Loucy (cell line): ENCODE results near the gene LRRC43.

ENCODE experiments used
- EZH2phosphoT487 ChIP-seq: fragments of 200-600 bp; IDR thresholded peaks from 2 replicates; pipeline ENCODE4 v1.6.1; 2018; ENCODE audit warnings: antibody characterized with exemption, mild to moderate bottlenecking, moderate library complexity, borderline replicate concordance
- TF ChIP-seq, protein P1 (sequence below): fragments of 200-600 bp; sonication (generic); conservative IDR thresholded peaks from 2 replicates; pipeline ENCODE4 v1.5.1; 2014; ENCODE audit warnings: mild to moderate bottlenecking, antibody characterized with exemption, low read length

GRCh38 chr12:122148657-122149056, 34.3 kb upstream of the LRRC43 start:
- TF ChIP-seq, protein P1, sequence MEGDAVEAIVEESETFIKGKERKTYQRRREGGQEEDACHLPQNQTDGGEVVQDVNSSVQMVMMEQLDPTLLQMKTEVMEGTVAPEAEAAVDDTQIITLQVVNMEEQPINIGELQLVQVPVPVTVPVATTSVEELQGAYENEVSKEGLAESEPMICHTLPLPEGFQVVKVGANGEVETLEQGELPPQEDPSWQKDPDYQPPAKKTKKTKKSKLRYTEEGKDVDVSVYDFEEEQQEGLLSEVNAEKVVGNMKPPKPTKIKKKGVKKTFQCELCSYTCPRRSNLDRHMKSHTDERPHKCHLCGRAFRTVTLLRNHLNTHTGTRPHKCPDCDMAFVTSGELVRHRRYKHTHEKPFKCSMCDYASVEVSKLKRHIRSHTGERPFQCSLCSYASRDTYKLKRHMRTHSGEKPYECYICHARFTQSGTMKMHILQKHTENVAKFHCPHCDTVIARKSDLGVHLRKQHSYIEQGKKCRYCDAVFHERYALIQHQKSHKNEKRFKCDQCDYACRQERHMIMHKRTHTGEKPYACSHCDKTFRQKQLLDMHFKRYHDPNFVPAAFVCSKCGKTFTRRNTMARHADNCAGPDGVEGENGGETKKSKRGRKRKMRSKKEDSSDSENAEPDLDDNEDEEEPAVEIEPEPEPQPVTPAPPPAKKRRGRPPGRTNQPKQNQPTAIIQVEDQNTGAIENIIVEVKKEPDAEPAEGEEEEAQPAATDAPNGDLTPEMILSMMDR = no peak
- TF ChIP-seq EZH2phosphoT487 = no peak
